Measurements from ENCODE around the gene DGKB.

DNA sequence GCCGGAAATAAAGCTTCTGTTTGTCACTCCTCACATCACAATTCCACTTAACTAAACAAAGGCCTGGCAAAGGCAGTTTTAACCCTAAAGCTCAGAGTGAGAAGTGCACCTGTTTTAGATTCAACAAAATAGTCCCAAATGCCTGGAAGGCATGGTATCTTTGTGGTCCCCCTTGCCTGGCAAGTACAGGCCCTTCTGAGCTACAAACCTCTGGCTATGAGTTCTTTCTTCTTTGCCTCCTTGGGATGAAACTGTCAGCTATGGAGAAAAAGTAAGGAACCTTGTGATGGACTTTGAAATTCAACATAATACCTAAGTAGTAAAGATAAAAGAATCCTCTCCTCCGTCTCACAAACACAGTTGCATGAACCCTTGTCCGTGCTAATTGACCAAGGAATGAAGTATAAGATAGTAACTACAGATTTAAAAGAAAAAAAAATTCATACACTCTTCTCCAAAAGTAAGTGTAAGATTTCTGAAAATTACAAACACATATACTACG lies 668.6 kb downstream of the DGKB start:
- TF ChIP-seq EP300 (IDR thresholded peaks at IDR 0.05; ENCODE audit: borderline replicate concordance in 1 of 2, low read depth in 2 of 2, low read length in 2 of 2) (no peak), POLR2AphosphoS5 (IDR thresholded peaks at IDR 0.05; ENCODE audit: low read depth, low read length) (no peak), EZH2 (IDR thresholded peaks at IDR 0.05; ENCODE audit: low read depth, low read length, severe bottlenecking) (no peak), CEBPB (IDR thresholded peaks at IDR 0.05; ENCODE audit: low read depth, low read length) (no peak), JUND (IDR thresholded peaks at IDR 0.05; ENCODE audit: low read length) (no peak), POLR2A (IDR thresholded peaks at IDR 0.05; ENCODE audit: control extremely low read depth in 1 of 2, low read depth in 2 of 2, low read length in 2 of 2) (no peak)
- TF ChIP-seq, protein P1, sequence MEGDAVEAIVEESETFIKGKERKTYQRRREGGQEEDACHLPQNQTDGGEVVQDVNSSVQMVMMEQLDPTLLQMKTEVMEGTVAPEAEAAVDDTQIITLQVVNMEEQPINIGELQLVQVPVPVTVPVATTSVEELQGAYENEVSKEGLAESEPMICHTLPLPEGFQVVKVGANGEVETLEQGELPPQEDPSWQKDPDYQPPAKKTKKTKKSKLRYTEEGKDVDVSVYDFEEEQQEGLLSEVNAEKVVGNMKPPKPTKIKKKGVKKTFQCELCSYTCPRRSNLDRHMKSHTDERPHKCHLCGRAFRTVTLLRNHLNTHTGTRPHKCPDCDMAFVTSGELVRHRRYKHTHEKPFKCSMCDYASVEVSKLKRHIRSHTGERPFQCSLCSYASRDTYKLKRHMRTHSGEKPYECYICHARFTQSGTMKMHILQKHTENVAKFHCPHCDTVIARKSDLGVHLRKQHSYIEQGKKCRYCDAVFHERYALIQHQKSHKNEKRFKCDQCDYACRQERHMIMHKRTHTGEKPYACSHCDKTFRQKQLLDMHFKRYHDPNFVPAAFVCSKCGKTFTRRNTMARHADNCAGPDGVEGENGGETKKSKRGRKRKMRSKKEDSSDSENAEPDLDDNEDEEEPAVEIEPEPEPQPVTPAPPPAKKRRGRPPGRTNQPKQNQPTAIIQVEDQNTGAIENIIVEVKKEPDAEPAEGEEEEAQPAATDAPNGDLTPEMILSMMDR (IDR thresholded peaks at IDR 0.05; ENCODE audit: control extremely low read depth in 1 of 3, insufficient read depth in 1 of 3, low read depth in 1 of 3, low read length in 3 of 3) = no peak
- TF ChIP-seq, protein P2, sequence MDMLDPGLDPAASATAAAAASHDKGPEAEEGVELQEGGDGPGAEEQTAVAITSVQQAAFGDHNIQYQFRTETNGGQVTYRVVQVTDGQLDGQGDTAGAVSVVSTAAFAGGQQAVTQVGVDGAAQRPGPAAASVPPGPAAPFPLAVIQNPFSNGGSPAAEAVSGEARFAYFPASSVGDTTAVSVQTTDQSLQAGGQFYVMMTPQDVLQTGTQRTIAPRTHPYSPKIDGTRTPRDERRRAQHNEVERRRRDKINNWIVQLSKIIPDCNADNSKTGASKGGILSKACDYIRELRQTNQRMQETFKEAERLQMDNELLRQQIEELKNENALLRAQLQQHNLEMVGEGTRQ (IDR thresholded peaks at IDR 0.05; ENCODE audit: low read length) = no peak

All from H1 (cell line).